ENCODE measurements around the gene MEGF8.
"Not testable (repeated sequence)": the region's sequence is repeated elsewhere in the genome, so short reads cannot be mapped to it uniquely, and the experiment has no call there.

Gene MEGF8

DNA sequence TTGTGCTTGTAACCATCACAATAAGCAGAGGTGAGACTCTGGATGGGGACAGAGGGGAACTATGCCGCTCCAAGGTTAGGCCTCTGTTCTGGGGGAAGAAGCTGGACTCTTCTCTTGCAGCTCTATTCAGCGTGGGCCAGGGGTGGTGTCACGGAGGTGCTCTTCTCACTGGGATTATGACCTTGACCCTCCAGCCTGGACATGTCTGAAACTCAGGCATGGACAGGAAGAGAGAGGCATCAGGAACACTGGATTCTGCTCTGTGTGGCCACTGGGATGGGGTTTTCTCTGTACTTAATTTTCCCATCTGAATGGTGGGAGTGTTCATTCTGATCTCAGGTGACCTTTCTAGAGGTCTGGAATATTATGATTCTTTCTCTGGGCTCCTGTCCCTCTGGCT lies 7.6 kb downstream of the MEGF8 start:
- DNase-seq (ENCODE audit: low spot score), result no peak

DNA sequence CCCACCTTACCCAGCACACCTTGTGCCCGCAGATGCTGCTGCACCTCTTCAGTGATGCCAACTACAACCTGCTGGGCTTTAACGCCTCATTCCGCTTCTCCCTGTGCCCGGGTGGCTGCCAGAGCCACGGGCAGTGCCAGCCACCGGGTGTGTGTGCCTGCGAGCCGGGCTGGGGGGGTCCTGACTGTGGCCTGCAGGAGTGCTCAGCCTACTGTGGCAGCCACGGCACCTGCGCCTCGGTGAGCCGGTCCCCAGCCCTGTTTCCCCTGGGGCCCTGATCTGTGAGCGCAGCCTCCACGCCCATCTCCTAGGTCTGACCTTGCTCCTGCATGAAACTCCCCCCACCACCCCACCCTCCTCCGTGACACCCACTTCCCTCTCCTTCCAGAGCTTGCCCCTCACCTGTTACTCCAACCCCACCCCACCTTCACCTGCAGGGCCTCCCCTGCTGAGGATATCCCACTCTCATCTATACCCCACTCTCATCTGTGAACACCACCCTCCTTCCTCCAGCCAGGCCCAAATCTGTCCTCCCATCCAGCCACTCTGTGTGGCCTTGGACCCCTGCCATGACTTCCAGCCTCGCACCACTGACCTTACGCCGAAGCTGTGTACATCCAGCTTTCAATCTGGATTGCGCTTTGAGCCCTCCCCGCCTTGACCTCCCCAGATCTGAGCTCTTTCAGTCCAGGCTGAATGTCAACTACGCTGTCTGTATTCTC lies 8.7 kb downstream of the MEGF8 start:
- no peak for DNase-seq (ENCODE audit: low spot score)

DNA sequence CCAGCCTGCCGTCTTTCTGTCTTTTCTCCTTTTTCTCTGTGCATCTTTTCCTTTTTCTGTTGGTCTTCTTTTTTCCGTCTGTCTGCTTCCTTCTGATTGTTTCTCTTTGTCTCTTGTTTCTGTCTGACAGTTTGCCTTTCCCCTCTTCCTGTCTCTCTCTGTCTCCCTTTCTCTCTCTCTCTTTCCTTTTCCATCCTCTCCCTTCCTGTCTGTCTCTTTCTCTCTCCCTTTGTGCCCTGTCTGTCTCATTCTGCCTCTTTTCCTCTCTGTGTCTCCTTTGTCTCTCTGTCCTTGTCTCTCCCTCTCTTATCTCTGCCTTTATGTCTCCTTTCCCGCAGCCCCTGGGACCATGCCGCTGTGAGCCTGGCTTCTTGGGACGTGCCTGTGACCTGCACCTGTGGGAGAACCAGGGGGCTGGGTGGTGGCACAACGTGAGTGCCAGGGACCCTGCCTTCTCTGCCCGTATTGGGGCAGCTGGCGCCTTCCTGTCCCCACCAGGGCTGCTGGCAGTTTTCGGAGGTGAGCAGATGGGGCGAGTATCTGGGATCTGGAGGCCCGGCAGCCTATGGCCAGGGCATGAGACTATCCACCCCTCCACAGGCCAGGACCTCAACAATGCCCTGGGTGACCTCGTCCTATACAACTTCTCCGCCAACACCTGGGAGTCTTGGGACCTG lies 9.4 kb downstream of the MEGF8 start:
- DNase-seq (ENCODE audit: low spot score), result no peak

DNA sequence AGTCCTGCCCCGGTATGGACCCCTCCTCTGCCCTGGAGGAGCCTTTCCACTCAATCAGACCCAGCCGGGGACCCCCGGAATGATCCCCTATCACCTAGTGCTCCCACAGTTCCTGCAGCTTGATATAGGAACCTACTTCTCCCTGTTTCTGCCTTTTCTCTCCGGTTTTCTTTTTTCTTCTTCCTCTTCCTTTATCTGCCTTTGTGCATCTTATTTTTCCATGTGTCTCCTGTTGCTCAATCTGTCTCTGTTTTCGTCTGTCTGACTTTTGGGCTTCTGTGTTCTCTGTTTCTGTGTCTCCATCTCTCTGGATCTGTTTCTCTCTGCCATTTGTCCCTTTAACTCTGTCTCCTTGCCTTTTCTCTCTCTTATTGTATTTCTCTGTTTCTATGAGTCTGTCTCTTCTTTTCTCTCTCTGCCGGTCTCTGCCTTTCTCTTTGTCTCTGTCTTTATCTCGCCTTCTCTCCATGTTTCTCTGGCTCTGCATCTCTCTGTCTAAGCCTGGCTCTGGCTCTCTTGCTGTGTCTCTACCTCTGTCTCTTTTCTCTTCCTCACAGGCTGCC lies 10.0 kb downstream of the MEGF8 start:
- no peak for DNase-seq (ENCODE audit: low spot score)

DNA sequence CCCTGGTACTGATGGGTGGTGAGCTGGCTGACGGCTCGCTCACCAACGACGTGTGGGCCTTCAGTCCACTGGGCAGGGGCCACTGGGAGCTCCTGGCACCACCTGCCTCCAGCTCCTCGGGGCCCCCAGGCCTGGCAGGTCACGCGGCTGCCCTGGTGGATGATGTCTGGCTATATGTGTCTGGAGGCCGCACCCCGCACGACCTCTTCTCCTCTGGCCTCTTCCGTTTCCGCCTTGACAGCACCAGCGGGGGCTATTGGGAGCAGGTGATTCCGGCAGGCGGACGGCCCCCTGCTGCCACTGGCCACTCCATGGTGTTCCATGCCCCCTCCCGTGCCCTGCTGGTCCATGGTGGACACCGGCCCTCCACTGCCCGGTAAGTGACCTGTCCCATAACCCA lies 10.5 kb downstream of the MEGF8 start:
- no peak for DNase-seq (ENCODE audit: low spot score)

DNA sequence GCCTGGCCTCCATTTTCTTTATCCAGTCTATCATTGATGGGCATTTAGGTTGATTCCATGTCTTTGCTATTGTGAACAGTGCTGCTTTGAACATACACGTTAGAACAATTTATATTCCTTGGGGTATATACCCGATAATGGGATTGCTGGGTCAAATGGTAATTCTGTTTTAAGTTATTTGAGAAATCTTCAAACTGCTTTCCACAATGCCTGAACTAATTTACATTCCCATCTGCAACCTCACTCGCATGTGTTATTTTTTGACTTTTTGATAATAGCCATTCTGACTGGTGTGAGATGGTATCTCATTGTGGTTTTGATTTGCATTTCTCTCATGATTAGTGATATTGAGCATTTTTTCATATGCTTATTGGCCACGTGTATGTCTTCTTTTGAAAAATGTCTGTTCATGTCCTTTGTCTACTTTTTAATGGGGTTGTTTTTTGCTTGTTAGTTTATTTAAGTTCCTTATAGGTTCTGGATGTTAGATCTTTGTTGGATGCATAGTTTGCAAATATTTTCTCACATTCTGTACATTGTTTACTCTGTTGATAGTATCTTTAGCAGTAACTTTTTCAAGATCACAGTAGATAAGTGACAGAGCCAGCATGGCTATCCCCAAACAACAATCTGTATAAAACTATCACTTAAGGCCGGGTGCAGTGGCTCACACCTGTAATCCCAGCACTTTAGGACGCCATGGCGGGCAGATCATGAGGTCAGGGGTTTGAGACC lies 13.9 kb downstream of the MEGF8 start:
- DNase-seq (ENCODE audit: low spot score), result not testable (repeated sequence)

DNA sequence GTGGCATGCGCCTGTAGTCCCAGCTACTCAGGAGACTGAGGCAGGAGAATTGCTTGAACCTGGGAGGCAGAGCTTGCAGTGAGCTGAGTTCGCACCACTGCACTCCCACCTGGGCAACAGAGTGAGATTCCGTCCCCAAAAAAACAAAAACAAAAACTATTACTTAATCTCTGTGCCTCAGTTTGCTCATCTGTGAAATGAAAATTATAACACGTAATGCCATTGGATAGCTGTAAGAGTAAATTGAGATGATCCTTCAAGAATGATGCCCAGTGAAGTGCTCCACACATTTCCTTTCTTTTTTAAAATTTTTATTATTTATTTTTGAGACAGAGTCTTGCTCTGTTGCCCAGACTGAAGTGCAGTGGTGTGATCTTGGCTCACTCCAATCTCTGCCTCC lies 14.5 kb downstream of the MEGF8 start:
- not testable (repeated sequence) for DNase-seq (ENCODE audit: low spot score)

DNA sequence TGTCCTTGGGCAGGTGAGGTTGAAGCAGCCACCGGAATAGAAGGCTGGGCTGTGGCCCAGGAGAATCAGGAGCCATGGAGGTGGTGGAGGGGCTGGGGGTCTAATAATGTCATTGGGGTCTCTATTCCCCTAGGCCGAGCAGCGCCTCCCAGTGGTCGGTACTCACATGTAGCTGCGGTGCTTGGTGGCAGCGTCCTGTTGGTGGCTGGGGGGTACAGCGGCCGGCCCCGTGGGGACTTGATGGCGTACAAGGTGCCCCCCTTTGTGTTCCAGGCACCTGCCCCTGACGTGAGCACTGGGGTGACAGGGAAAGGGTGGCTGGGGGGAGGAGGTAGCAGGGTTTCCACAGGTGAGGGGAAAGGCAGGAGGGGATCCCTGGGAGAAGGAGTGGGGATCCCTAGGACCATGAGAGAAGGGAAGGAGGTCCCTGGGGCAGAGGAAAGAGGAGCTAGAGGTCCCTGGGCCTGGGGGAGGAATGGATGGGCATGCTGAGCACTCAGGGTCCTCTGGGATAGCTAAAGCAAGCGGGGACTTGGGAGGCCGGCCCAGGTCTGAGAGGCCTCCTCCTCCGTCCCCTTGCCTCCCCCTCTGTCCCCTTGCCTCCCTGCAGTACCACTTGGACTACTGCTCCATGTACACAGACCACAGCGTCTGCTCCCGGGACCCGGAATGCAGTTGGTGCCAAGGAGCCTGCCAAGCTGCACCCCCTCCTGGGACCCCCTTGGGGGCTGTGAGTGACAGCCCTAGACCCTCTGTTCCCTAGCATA lies 18.1 kb downstream of the MEGF8 start:
- no peak for DNase-seq (ENCODE audit: low spot score)

DNA sequence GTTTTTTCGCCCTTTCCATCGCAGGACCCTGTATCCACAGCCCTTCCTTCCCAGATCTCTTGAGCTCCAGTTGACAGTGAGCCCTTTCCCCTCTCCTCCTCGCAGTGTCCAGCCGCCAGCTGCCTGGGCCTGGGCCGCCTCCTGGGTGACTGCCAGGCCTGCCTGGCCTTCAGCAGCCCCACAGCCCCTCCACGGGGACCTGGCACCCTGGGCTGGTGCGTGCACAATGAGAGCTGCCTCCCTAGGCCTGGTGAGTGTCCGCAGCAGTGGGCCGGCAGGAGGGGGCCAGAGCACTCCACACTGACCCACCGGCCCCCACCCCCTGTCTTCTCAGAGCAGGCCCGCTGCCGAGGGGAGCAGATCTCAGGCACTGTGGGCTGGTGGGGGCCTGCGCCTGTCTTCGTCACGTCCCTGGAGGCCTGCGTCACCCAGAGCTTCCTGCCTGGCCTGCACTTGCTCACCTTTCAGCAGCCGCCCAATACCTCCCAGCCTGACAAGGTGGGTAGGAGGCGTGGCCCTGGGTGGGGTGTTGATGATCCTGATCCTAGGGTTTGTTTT lies 19.0 kb downstream of the MEGF8 start:
- DNase-seq (ENCODE audit: low spot score), result no peak

DNA sequence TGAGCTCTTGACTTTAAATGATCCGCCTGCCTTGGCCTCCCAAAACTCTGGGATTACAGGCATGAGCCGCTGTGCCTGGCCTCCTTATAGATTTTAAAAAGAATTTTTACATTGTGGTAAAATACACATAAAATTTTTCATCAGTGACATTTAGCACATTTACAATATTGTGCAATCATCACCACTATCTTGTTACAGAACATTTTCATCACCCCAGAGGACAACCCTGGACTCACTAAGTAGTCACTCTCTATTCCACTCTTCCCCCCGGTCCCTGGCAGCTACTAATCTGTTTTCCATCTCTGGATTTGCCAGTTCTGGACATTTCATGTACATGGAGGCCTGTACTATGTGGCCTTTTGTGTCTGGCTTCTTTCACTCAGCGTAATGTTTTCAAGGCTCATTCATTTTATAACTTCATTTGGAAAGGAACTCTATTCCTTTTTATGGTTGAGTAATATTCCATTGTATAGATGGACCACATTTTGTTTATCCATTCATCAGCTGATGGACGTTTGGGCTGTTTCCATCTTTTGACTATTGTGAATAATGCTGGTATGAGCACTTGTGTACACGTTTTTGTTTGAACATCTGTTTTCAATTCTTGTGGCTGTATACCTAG lies 19.9 kb downstream of the MEGF8 start:
- DNase-seq (ENCODE audit: low spot score), result no peak

DNA sequence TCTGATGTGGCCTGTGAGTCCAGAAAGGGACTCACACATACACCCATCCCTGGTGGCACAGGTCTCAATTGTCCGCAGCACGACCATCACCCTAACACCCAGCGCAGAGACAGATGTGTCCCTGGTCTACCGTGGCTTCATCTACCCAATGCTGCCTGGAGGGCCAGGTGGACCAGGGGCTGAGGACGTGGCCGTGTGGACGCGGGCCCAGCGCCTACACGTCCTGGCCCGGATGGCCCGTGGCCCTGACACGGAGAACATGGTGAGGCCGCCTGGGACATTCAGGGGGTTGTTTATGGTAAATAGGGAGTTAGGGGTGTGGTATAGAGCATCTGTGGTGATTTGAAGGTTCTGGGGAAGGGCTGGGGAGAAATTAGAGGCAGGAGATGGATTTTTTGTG lies 22.8 kb downstream of the MEGF8 start:
- no peak for DNase-seq (ENCODE audit: low spot score)

DNA sequence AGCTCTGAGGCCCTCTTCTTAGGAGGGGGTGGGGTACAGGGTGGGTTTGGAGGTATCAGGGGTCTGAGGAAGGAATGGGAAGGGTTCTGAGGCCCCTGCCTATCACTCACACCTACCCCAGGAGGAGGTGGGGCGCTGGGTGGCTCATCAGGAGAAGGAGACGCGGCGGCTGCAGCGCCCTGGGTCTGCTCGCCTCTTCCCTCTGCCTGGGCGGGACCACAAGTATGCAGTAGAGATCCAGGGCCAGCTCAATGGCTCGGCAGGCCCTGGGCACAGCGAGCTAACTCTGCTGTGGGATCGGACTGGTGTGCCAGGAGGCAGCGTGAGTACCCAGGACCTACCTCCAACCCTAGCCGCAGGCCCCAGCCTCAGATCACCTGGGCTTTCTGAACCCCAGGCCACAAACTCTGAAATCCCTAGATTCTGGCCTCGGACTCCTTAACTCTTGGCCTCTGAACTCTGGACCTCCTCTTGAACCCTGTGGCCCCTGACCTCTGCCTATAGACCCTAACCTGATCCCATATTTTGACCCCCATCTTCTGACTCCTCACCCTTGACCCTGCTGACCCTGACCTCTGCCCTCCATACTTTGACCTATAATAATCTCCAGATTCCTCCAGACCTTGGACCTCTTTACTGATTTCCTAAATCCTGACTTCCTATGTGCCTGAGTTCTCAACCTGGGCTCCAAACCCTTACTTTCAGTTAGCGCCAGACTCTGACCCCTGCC lies 24.1 kb downstream of the MEGF8 start:
- DNase-seq (ENCODE audit: low spot score), result no peak

DNA sequence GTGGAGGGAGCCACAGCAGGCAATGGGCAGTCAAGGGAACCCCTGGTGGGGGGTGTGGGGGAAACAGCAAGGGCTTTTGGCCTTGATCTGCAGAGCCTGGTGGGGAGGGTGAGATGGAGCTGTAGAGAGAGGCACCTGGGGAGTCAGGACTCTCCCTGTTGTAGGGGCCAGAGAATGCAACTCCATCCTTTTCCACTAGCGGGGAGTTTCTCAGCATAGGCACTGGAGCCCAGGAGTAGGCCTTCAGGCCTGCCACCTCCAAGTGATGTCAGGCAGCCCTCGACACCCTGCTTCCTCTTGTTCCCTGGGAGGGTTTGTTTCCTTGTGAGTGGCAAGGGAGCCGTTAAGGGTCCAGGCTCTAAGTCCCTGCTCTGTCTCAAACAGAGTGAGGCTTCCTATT lies 25.0 kb downstream of the MEGF8 start:
- DNase-seq (ENCODE audit: low spot score), result no peak

DNA sequence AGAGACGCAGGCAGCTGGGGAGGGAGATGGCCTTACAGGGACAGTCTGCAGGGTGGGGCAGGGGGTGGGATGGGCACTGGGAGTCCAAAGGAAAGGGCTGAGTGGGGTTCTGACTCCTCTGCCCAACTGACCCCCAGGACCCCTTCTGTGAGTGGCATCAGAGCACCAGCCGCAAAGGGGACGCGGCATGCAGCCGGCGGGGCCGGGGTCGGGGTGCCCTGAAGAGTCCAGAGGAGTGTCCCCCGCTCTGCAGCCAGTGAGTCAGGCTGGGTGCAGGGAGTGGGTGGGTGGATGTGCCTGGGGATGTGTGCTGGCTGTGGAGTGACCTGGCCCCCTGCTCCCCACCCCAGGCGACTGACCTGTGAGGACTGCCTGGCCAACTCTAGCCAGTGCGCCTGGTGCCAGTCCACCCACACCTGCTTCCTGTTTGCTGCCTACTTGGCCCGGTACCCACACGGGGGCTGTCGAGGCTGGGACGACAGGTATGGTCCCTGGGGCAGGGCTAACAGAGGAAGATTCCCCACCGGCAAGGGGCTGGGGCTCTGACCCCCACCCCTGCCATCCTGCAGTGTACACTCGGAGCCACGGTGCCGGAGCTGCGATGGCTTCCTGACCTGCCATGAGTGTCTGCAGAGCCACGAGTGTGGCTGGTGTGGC lies 25.8 kb downstream of the MEGF8 start:
- no peak for DNase-seq (ENCODE audit: low spot score)

DNA sequence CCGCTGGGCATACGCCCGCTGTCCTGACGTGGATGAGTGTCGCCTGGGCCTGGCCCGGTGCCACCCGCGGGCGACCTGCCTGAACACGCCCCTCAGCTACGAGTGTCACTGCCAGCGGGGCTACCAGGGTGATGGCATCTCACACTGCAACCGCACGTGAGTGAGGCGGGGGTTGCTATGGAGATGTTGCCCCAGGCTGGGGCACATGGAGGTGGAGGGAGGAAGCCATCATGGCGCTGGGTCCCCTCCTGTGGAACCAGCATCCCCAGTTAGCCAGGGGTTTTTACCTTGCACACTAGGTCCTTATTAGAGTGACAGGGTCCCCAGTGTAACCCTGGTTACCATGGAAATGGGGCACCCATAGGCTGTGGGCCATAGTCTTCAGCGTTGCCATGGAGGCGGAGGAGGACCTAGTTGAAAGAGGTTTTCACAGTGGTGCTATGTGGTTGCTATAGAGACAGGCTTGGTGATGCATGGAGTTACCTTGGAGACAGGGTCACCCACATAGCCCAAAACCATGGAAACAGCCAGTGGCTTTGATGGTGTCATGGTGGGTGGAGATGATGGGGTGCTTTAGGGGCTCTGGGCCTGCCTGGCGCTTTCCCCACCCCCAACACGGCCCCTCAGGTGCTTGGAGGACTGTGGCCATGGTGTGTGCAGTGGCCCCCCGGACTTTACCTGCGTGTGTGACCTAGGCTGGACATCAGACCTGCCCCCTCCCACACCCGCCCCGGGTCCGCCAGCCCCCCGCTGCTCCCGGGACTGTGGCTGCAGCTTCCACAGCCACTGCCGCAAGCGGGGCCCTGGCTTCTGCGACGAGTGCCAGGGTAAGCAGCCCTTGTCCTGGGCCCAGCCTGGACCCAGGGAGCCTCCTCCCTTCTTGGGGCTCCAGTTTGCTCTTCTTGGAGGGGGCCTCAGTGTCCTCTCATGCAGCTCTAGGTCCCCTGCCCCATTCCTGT lies 27.1 kb downstream of the MEGF8 start:
- no peak for DNase-seq (ENCODE audit: low spot score)

DNA sequence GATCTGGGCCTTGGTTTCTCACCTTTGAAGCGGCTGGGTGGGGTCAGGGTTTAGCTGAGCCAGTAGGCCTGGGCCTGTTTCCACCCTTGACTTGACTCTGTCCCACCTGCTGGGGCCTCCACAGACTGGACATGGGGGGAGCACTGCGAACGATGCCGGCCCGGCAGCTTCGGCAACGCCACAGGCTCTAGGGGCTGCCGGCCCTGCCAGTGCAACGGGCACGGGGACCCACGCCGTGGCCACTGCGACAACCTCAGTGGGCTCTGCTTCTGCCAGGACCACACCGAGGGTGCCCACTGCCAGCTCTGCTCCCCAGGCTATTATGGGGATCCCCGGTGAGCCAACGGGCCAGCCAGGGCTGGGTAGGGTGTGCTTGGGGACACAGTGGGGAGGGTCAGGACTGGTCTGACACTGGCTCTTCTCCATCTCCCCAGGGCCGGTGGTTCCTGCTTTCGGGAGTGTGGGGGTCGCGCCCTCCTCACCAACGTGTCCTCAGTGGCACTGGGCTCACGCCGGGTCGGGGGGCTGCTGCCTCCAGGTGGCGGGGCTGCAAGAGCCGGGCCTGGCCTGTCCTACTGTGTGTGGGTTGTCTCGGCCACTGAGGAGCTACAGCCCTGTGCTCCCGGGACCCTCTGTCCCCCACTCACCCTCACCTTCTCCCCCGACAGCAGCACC lies 28.0 kb downstream of the MEGF8 start:
- DNase-seq (ENCODE audit: low spot score), result no peak

DNA sequence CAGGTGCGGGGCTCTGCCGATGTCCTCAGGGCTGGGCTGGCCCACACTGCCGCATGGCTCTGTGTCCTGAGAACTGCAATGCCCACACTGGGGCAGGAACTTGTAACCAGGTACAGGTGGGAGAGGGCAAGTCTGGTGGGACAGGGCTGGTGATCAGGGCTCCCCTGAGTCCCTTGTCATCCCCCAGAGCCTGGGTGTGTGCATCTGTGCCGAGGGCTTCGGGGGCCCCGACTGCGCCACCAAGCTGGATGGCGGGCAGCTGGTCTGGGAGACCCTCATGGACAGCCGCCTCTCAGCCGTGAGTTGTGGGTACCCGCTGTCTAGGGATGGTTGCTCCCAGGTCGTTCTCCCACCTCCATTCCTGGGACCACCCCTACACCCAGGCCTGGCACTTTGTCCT lies 30.5 kb downstream of the MEGF8 start:
- DNase-seq (ENCODE audit: low spot score), result no peak

DNA sequence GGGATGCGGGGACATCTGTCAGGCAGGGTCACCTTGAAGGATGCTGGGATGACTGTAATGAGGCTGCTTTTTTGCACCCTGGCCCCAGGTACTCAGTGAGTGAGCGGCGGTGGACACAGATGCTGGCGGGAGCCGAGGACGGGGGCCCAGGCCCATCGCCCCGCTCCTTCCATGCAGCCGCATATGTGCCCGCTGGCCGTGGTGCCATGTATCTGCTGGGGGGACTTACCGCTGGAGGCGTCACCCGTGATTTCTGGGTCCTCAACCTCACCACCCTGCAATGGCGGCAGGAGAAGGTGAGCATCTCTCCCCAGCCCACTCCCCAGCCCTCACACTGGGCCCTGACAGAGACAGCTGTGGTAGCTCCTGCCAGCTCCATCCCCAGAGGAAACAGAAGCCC lies 31.3 kb downstream of the MEGF8 start:
- DNase-seq (ENCODE audit: low spot score), result no peak
